Activated CD8-positive, alpha-beta memory T cell treated with anti-CD3 and anti-CD28 coated beads for 1 hour (primary cell): ENCODE results near the gene ALK.

Source experiments
- DNase-seq, 2 donors: peaks; one replicate each; pipeline ENCODE4 v3.0.0-alpha.2; 2020; ENCODE audit warnings: low read depth in 1 of 2; ENCODE audit errors: extremely low read depth in 1 of 2

The ALK gene

DNA sequence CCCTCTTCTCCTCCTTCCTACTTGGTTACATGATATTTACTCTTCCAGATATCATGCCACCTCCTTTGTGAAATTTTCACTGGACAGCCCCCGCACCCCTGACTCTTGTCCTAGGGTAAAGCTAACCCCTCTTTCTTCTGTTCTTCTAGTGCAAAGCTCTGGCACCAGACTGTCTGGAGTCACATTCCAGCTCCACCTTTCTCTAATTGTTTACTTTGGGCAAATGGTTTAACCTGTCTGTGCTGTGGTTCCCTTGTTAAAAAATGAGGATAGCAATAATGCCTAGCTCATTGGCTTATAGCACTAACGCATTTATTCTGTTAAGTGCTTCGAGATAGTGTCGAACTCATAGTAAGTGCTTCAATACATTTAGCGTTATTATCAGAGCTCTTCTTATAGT is 306.2 kb downstream of the ALK start:
- DNase-seq = no peak

GRCh38 chr2:29614295-29614830 is 307.0 kb downstream of the ALK start:
- DNase-seq = no peak

DNA sequence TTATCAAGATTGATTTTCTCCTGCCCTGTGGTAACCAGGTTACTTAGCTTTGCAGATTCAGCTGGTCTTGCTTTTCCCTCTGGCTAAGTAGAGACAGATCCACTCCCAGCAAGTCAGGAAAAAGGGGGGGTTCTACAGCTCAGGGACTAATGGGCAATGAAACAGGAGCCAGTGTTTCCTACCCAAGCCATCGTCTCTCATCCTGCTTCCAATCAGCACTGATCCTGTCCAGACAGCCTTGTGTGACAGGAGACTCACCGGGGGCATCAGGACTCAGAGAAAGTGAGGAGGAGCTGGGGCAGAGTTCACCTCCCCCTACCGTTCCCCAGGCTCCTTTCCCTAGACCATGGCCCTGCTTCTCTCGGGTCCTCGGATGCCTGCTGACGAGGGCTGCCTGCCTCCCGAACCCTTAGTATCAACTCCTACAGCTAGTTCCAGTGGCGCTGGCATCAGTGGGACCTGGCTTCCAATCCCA is 307.6 kb downstream of the ALK start:
- no peak for DNase-seq

DNA sequence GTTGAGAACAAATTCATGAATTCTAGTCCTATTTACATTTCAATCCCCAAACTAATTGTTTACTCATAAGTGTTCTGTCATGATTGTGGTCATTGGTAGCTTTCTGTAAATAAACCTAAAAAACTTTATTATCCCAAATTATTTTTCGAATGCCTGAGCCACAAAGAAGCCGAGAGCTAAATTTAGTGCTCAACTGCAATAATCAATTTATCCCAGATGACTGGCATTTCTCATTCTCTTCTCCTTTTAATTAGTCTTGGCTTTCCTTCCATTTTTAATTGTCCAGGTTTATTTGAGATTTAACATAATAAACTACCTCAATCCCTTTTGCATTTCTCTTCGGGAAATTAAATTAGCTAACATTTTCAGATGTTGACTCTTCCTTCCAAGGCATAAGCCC is 308.3 kb downstream of the ALK start:
- no peak for DNase-seq

GRCh38 chr2:29612568-29612967 is 308.8 kb downstream of the ALK start:
- no peak for DNase-seq

DNA sequence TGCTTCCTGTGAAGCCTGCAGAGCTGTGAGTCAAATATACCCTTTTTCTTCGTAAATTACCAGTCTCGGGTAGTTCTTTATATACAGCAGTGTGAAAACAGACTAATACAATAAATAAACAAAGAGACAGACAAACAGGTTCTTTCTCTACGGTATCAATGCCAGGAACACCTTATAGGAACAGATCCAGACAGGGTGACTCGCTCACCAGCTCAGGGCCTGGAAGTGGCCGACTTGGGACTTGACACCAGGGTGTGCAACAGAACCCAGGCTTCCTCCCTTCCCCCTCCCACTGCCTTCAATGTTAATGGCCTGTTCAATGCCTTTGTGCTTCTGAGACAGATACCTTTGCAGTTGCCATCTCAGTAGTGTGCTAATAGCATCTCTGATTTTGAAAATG is 309.5 kb downstream of the ALK start:
- DNase-seq = no peak

DNA sequence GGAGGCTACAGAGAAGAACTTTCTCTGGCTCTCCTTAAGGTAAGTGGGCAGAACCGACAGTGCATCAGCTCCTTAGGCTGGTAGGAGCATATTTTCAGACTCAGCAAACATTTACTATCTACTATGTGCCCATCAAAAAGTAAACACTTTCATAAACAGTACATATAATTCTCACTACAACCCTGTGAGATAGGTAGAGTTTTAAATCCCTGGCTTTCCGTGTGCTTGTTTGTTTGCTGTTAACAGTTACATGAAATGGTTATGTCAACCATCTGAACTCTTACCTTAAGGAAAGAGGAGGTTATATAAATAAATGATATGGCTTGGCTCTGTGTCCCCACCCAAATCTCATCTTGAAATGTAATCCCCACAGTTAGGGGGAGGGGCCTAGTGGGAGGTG is 310.1 kb downstream of the ALK start:
- no peak for DNase-seq

GRCh38 chr2:29610569-29610968 is 310.8 kb downstream of the ALK start:
- no peak for DNase-seq

- no peak for DNase-seq
These were observed 314.4 kb downstream of the ALK start for GRCh38 chr2:29607038-29607420.

GRCh38 chr2:29606104-29607037 is 315.0 kb downstream of the ALK start:
- no peak for DNase-seq

GRCh38 chr2:29603341-29603740 is 318.0 kb downstream of the ALK start:
- DNase-seq = no peak

DNA sequence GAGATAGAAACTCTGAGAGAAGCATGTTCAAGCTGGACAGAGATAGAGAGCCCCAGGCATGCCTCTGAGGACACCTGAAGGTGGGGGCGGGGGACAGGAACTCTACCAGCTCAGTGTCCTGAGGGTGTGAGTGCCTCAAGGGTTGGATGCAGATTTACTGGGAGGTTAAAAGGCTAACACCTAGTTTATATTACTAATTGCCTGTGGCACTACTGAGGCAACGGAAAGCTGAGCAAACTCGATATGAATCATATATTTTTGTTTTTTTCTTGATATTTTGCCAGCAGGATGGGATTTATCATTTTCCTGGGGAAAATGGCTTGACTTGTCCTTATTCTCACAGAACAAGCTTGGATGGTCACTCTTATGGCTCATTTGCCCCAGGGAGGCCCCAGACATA is 319.5 kb downstream of the ALK start:
- no peak for DNase-seq

- no peak for DNase-seq
These were observed 320.1 kb downstream of the ALK start for GRCh38 chr2:29601321-29601720.

DNA sequence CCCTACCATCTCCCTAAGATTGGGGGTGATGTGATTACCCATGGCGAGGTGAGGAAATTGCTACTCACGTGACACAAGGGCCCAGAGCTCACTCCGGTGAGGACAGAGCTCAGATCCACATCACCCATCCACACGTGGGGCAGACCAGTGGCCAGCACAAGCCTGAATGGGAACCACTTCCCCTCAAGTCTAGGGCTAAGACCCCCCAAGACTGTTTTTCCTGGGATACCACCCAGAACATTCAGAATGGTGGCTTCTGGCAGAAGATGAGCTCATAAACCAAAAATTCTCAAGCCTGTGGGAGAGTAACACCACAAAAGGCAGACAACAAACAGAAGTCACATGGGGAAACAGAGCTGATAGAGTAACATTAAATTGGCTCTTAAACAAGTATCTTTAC is 321.4 kb downstream of the ALK start:
- no peak for DNase-seq

DNA sequence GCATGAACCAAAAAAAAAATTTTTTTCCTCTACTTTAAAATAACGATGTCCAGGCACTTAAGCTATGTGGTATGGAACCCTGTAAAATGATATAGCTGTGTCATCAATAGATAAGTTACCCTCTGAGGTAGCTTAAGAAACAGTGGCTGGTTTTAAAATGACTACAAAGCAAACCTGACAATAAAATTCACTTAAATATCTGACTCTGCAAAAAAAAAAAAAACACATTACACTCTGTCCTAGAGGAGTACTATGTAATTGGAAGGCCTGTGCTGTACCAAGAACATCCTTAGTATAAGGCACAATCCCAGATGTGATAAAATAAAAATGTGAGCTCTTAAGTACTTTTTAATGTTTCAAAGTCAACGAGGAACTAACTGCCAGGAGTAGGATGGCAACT is 322.4 kb downstream of the ALK start:
- DNase-seq = no peak

GRCh38 chr2:29597035-29597434 is 324.4 kb downstream of the ALK start:
- no peak for DNase-seq

DNA sequence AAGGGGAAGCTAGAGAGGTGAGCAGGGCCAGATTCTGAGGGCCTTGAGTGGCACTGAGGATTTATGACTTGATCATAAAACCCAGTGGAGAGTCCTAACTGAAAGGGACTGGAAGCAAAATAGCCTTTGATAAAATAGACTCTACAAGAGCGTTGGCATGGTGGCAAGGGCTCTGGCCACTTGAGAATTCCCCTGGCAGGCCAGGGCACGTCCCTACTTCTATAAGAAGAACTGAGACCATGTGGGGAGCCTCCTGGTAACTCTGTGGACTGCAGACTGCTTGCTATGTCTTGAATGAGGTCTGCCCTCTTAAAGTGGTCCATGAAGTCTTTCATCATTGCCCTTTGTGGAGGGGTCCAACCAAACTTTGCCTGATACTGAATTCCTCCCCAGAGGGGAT is 324.8 kb downstream of the ALK start:
- DNase-seq = no peak

- DNase-seq = no peak
These were observed 329.8 kb downstream of the ALK start for GRCh38 chr2:29591600-29591999.

- DNase-seq = no peak
These were observed 331.2 kb downstream of the ALK start for GRCh38 chr2:29590211-29590610.

GRCh38 chr2:29589440-29590103 is 331.8 kb downstream of the ALK start:
- no peak for DNase-seq

DNA sequence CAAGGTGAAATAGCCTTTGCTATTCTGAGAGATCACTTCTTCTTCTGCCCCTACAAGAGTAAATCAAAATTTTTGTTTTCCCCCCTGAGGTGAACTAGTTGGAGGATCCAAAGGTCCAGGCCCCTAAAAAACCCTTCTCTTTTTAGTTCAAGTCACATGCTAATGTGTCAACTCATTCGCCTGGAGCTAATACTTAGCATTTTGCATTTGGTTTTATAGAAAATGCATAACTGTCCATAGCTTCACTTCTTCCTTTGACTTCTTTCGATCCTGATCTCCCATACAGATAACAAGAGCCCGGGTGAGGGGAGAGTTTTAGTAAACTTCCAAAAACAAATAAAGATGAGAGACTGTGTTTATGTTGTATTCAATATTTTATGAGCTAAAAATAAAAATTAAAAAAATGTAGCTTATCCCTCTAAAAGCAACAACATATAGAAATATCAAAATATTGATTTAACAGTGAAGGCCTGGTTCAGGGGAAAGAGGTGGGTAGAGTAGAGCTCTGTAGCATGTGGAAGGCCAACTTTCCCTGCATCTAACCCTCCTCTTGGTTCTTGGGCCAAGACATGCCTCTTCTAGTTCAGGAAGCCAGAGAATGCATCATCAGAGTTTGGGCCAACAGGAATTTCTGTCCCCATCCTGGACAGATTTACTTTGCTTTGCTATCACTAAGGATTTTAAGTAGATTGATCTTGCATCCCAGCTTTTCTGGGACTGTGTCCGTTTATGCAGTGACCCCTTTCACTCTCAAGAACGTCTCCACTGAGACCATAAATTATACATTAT is 333.8 kb downstream of the ALK start:
- no peak for DNase-seq
